Osteoblast (primary cell): ENCODE results near the gene WDR90. TPM values are rescaled to one million over a fixed set of nuclear protein-coding genes. Genes with fewer than 3 reads are reported as not detected.

Source experiments
- DNase-seq: peaks from one replicate; pipeline ENCODE4 v3.0.0; 2011; ENCODE audit warnings: low spot score, mixed read lengths; ENCODE audit not compliant: insufficient read length; ENCODE audit errors: missing footprints
- H2AFZ ChIP-seq: 2 replicates; pipeline ENCODE4 v1.6.0; 2011; ENCODE audit warnings: mild to moderate bottlenecking, low read length
- H3K27ac ChIP-seq: 2 replicates; pipeline ENCODE4 v1.5.1; 2011; ENCODE audit warnings: mild to moderate bottlenecking, low read depth, low read length, moderate library complexity
- H3K27me3 ChIP-seq: 2 replicates; pipeline ENCODE4 v1.6.0; 2012; ENCODE audit warnings: mild to moderate bottlenecking, control low read depth, inconsistent platforms, low read length, moderate library complexity; ENCODE audit not compliant: insufficient read depth
- H3K36me3 ChIP-seq: 2 replicates; pipeline ENCODE4 v1.5.1; 2011; ENCODE audit warnings: mild to moderate bottlenecking, low read length, control low read depth, moderate library complexity; ENCODE audit not compliant: insufficient read depth
- H3K4me1 ChIP-seq: 2 replicates; pipeline ENCODE4 v1.5.1; 2011; ENCODE audit warnings: mild to moderate bottlenecking, low read length, control low read depth, moderate library complexity; ENCODE audit not compliant: insufficient read depth
- H3K4me2 ChIP-seq: 2 replicates; pipeline ENCODE4 v1.6.0; 2011; ENCODE audit warnings: mild to moderate bottlenecking, low read length; ENCODE audit not compliant: insufficient read depth
- H3K4me3 ChIP-seq: fragments of 200-600 bp; sonication (generic); 3 replicates; pipeline ENCODE4 v1.5.1; 2012; ENCODE audit warnings: mild to moderate bottlenecking, low read length, inconsistent platforms; ENCODE audit not compliant: insufficient read depth
- H3K79me2 ChIP-seq: 2 replicates; pipeline ENCODE4 v1.6.0; 2012; ENCODE audit warnings: mild to moderate bottlenecking, low read length, control low read depth, inconsistent platforms; ENCODE audit not compliant: insufficient read depth
- H3K9me3 ChIP-seq: 2 replicates; pipeline ENCODE4 v1.5.1; 2011; ENCODE audit warnings: low read depth, low read length, control low read depth
- H4K20me1 ChIP-seq: 2 replicates; pipeline ENCODE4 v1.6.0; 2012; ENCODE audit warnings: mild to moderate bottlenecking, low read length, control low read depth; ENCODE audit not compliant: insufficient read depth
- CTCF ChIP-seq: IDR thresholded peaks from 2 replicates; pipeline ENCODE4 v1.5.1; 2011; ENCODE audit warnings: mild to moderate bottlenecking, low read depth, low read length, moderate library complexity; ENCODE audit errors: extremely low read depth
- total RNA-seq: library from RNA; depleted of rRNA; stranded (reverse); fragments of >200 nt; gene quantifications from 2 replicates; pipeline ENCODE4 v1.2.3, GENCODE V29; 2012

Gene WDR90
- total RNA-seq, 1 donor = 19.2 TPM

- no peak for TF ChIP-seq CTCF
- Histone ChIP-seq H4K20me1 (no peaks in the 10 kb centered on the region), H3K36me3 (peaks cover 12% of the 10 kb centered on the region), H2AFZ (no peak overlapping the region), H3K4me1 (no peaks in the 10 kb centered on the region), H3K4me2 (no peak overlapping the region), H3K27ac (no peak overlapping the region), H3K9me3 (no peaks in the 10 kb centered on the region), H3K4me3 (no peak overlapping the region), H3K79me2 (no peaks in the 10 kb centered on the region), H3K27me3 (no peaks in the 10 kb centered on the region)
- DNase-seq = no peak
Measured at GRCh38 chr16:657487-657886, 8.3 kb downstream of the WDR90 start.

- H3K36me3 ChIP-seq = peaks cover 7% of the 10 kb centered on the region
Measured at GRCh38 chr16:658679-659571, 9.8 kb downstream of the WDR90 start.

DNA sequence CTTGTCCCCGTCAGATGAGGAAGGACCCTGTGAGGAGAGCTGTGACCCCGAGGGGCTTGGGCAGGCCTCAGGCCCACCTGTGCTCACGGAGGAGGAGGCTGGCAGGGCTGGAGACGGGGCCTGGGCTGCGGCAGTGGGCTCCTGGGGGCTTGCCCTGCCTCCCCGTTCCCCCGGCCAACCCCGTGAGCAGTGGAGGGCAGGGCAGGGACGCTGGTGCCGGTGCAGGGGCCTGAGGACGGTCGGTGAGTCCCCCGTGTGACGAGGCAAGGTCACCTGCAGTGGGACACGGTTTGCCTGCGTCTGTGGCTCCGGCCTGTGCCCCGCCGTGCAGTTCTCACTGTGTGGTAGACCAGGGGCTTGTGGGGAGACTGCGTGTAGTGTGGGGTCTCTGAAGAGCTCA, 10.5 kb downstream of the WDR90 start:
- Histone ChIP-seq H4K20me1 (no peaks in the 10 kb centered on the region), H3K36me3 (peaks cover 7% of the 10 kb centered on the region), H3K9me3 (no peaks in the 10 kb centered on the region), H3K4me1 (no peaks in the 10 kb centered on the region), H2AFZ (no peak overlapping the region), H3K4me3 (no peak overlapping the region), H3K4me2 (no peak overlapping the region), H3K79me2 (no peaks in the 10 kb centered on the region), H3K27ac (no peak overlapping the region), H3K27me3 (no peaks in the 10 kb centered on the region)
- no peak for DNase-seq
- no peak for TF ChIP-seq CTCF

More at GRCh38 chr16:658679-659571, 9.8 kb downstream of the WDR90 start:
- H2AFZ ChIP-seq = no peak overlapping the region
- no peaks in the 10 kb centered on the region for H3K79me2 ChIP-seq
- no peaks in the 10 kb centered on the region for H4K20me1 ChIP-seq
- no peak overlapping the region for H3K4me3 ChIP-seq
- H3K9me3 ChIP-seq = no peaks in the 10 kb centered on the region
- DNase-seq = no peak
- no peak overlapping the region for H3K4me2 ChIP-seq
- H3K27ac ChIP-seq = no peak overlapping the region
- no peaks in the 10 kb centered on the region for H3K27me3 ChIP-seq
- no peak for TF ChIP-seq CTCF
- H3K4me1 ChIP-seq = no peaks in the 10 kb centered on the region

DNA sequence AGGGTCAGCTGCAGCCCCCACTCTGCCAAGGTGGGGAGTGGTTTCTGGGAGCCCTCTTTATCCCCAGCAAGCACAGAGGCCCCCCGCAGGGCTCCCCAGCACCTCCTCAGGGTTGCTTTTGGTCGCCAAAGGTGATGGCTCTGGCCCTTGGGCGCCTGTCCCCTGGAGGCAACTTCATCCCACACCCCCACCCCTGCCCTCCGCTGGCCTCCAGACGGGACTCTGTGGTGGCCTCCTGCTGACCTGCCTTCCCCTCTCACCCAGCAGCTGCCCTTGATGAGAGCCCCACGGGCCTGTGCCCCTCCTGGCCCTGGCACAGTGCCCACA, 10.9 kb downstream of the WDR90 start:
- Histone ChIP-seq H3K36me3 (peaks cover 7% of the 10 kb centered on the region), H2AFZ (no peak overlapping the region), H3K27me3 (no peaks in the 10 kb centered on the region), H3K27ac (no peak overlapping the region), H3K79me2 (no peaks in the 10 kb centered on the region), H3K9me3 (no peaks in the 10 kb centered on the region), H3K4me2 (peak overlapping the region; percentile 69), H3K4me3 (no peak overlapping the region), H3K4me1 (no peaks in the 10 kb centered on the region), H4K20me1 (no peaks in the 10 kb centered on the region)
- no peak for TF ChIP-seq CTCF
- no peak for DNase-seq
